ENCODE measurements around the gene DCAF6.

DCAF6 gene

GRCh38 chr1:168100315-168101002 lies 164.0 kb downstream of the DCAF6 start:
- DNase-seq (ENCODE audit: low read depth in 1 of 2, low spot score in 1 of 2) = no peak

GRCh38 chr1:168101336-168101735 lies 164.9 kb downstream of the DCAF6 start:
- DNase-seq (ENCODE audit: low read depth in 1 of 2, low spot score in 1 of 2) = no peak

- DNase-seq (ENCODE audit: low read depth in 1 of 2, low spot score in 1 of 2) = no peak
These were observed 166.0 kb downstream of the DCAF6 start for GRCh38 chr1:168102487-168102886.

GRCh38 chr1:168104535-168104934 lies 168.1 kb downstream of the DCAF6 start:
- DNase-seq (ENCODE audit: low read depth in 1 of 2, low spot score in 1 of 2) = no peak

- no peak for DNase-seq (ENCODE audit: low read depth in 1 of 2, low spot score in 1 of 2)
These were observed 169.4 kb downstream of the DCAF6 start for GRCh38 chr1:168105846-168106245.

- no peak for DNase-seq (ENCODE audit: low read depth in 1 of 2, low spot score in 1 of 2)
These were observed 169.8 kb downstream of the DCAF6 start for GRCh38 chr1:168106274-168106673.

- DNase-seq (ENCODE audit: low read depth in 1 of 2, low spot score in 1 of 2) = no peak
These were observed 174.5 kb downstream of the DCAF6 start for GRCh38 chr1:168110896-168111545.

GRCh38 chr1:168112673-168113305 lies 176.3 kb downstream of the DCAF6 start:
- DNase-seq (ENCODE audit: low read depth in 1 of 2, low spot score in 1 of 2) = peak; percentile 15 to 57

- DNase-seq (ENCODE audit: low read depth in 1 of 2, low spot score in 1 of 2) = no peak
These were observed 178.4 kb downstream of the DCAF6 start for GRCh38 chr1:168114845-168115244.

GRCh38 chr1:168116327-168116799 lies 179.9 kb downstream of the DCAF6 start:
- DNase-seq (ENCODE audit: low read depth in 1 of 2, low spot score in 1 of 2) = no peak

- DNase-seq (ENCODE audit: low read depth in 1 of 2, low spot score in 1 of 2) = no peak
These were observed 183.3 kb downstream of the DCAF6 start for GRCh38 chr1:168119750-168120149.

GRCh38 chr1:168121401-168122011 lies 185.0 kb downstream of the DCAF6 start:
- no peak for DNase-seq (ENCODE audit: low read depth in 1 of 2, low spot score in 1 of 2)

- DNase-seq (ENCODE audit: low read depth in 1 of 2, low spot score in 1 of 2) = no peak
These were observed 188.6 kb downstream of the DCAF6 start for GRCh38 chr1:168125051-168125450.
